H9 (cell line): ENCODE data around the gene ZNF341. TPM values are rescaled to one million over a fixed set of nuclear protein-coding genes. Genes with fewer than 3 reads are reported as not detected.
A peak's percentile ranks its signal among the peaks of the same experiment; 100 is the strongest.

Source experiments
- DNase-seq: peaks from one replicate; pipeline ENCODE4 v3.0.0-alpha.2; 2017
- H2AFZ ChIP-seq: one replicate; pipeline ENCODE4 v1.6.1; 2013; ENCODE audit warnings: mild to moderate bottlenecking, low read length, control low read depth, moderate library complexity
- H2AK5ac ChIP-seq: 2 replicates; pipeline ENCODE4 v1.6.1; 2013; ENCODE audit warnings: low read length, control low read depth, mixed read lengths; ENCODE audit not compliant: insufficient read length
- H2BK120ac ChIP-seq: one replicate; pipeline ENCODE4 v1.6.1; 2013; ENCODE audit warnings: low read depth, mild to moderate bottlenecking, low read length, control low read depth, inconsistent platforms; ENCODE audit not compliant: poor library complexity, severe bottlenecking
- H2BK12ac ChIP-seq: 2 replicates; pipeline ENCODE4 v1.6.1; 2013; ENCODE audit warnings: low read length, control low read depth, mixed read lengths, low read depth; ENCODE audit not compliant: insufficient read length
- H2BK15ac ChIP-seq: 2 replicates; pipeline ENCODE4 v1.6.1; 2013; ENCODE audit warnings: low read depth, low read length, control low read depth
- H2BK20ac ChIP-seq: one replicate; pipeline ENCODE4 v1.6.1; 2013; ENCODE audit warnings: low read depth, mild to moderate bottlenecking, low read length, control low read depth, inconsistent platforms; ENCODE audit not compliant: poor library complexity, severe bottlenecking
- H2BK5ac ChIP-seq: 2 replicates; pipeline ENCODE4 v1.6.1; 2013; ENCODE audit warnings: low read length, control low read depth, mixed read lengths; ENCODE audit not compliant: insufficient read length
- H3K14ac ChIP-seq: 2 replicates; pipeline ENCODE4 v1.6.1; 2013; ENCODE audit warnings: low read length, control low read depth; ENCODE audit not compliant: insufficient read depth
- H3K18ac ChIP-seq: 2 replicates; pipeline ENCODE4 v1.6.1; 2013; ENCODE audit warnings: low read depth, mild to moderate bottlenecking, mixed read lengths, low read length, control low read depth; ENCODE audit not compliant: insufficient read length
- H3K23ac ChIP-seq: 2 replicates; pipeline ENCODE4 v1.6.1; 2013; ENCODE audit warnings: low read length, control low read depth, mixed read lengths, low read depth; ENCODE audit not compliant: insufficient read length
- H3K23me2 ChIP-seq: 2 replicates; pipeline ENCODE4 v1.6.1; 2013; ENCODE audit warnings: low read depth, mild to moderate bottlenecking, mixed read lengths, low read length, control low read depth; ENCODE audit not compliant: insufficient read length, poor library complexity, severe bottlenecking
- H3K27ac ChIP-seq: 2 replicates; pipeline ENCODE4 v1.5.1; 2013; ENCODE audit warnings: low read length, control low read depth, mixed read lengths, low read depth; ENCODE audit not compliant: insufficient read length
- H3K27me3 ChIP-seq: 2 replicates; pipeline ENCODE4 v1.6.1; 2013; ENCODE audit warnings: low read length, control low read depth, inconsistent platforms; ENCODE audit not compliant: insufficient read depth
- H3K4ac ChIP-seq: 2 replicates; pipeline ENCODE4 v1.6.1; 2013; ENCODE audit warnings: low read depth, mild to moderate bottlenecking, control low read depth, inconsistent platforms, low read length, moderate library complexity
- H3K4me1 ChIP-seq: 2 replicates; pipeline ENCODE4 v1.6.1; 2013; ENCODE audit warnings: low read length, control low read depth, inconsistent platforms; ENCODE audit not compliant: insufficient read depth
- H3K4me2 ChIP-seq: 2 replicates; pipeline ENCODE4 v1.6.1; 2013; ENCODE audit warnings: low read length, control low read depth, mixed read lengths; ENCODE audit not compliant: insufficient read length, insufficient read depth
- H3K56ac ChIP-seq: 2 replicates; pipeline ENCODE4 v1.6.1; 2013; ENCODE audit warnings: low read depth, mild to moderate bottlenecking, mixed read lengths, low read length, control low read depth; ENCODE audit not compliant: insufficient read length
- H3K79me1 ChIP-seq: 2 replicates; pipeline ENCODE4 v1.6.1; 2013; ENCODE audit warnings: low read depth, mild to moderate bottlenecking, moderate library complexity, low read length, control low read depth, inconsistent platforms; ENCODE audit not compliant: insufficient read depth, poor library complexity, severe bottlenecking
- H3K79me2 ChIP-seq: 2 replicates; pipeline ENCODE4 v1.6.1; 2013; ENCODE audit warnings: low read length, control low read depth, inconsistent platforms; ENCODE audit not compliant: insufficient read depth
- H3K9ac ChIP-seq: 2 replicates; pipeline ENCODE4 v1.6.1; 2013; ENCODE audit warnings: low read length, control low read depth, mixed read lengths; ENCODE audit not compliant: insufficient read length; ENCODE audit errors: extremely low read depth
- H3K9me3 ChIP-seq: one replicate; pipeline ENCODE4 v1.6.1; 2013; ENCODE audit warnings: low read depth, low read length, inconsistent platforms; ENCODE audit not compliant: control insufficient read depth
- H3T11ph ChIP-seq: one replicate; pipeline ENCODE4 v1.6.1; 2013; ENCODE audit warnings: mild to moderate bottlenecking, low read length, control low read depth, inconsistent platforms
- H4K20me1 ChIP-seq: one replicate; pipeline ENCODE4 v1.6.1; 2013; ENCODE audit not compliant: control insufficient read depth, insufficient read length, insufficient read depth
- H4K5ac ChIP-seq: 2 replicates; pipeline ENCODE4 v1.6.1; 2013; ENCODE audit warnings: low read depth, mild to moderate bottlenecking, mixed read lengths, low read length, control low read depth; ENCODE audit not compliant: insufficient read length
- H4K8ac ChIP-seq: replicated peaks from 2 replicates; pipeline ENCODE4 v1.6.1; 2013; ENCODE audit warnings: low read length, control low read depth, mixed read lengths, low read depth; ENCODE audit not compliant: insufficient read length
- H4K91ac ChIP-seq: 2 replicates; pipeline ENCODE4 v1.6.1; 2013; ENCODE audit warnings: low read depth, mild to moderate bottlenecking, moderate library complexity, mixed read lengths, low read length, control low read depth; ENCODE audit not compliant: insufficient read length
- H3K27ac Mint-ChIP-seq, 3 experiments: 2 replicates in 2 of 3; 3 replicates in 1 of 3; pipeline ENCODE4 v1.8.0; 2020 to 2021; ENCODE audit warnings: mixed read lengths in 3 of 3, mild to moderate bottlenecking in 1 of 3, moderate library complexity in 1 of 3
- H3K27me3 Mint-ChIP-seq: 2 replicates; pipeline ENCODE4 v1.8.0; 2021; ENCODE audit warnings: low read depth, mild to moderate bottlenecking, moderate library complexity, mixed read lengths
- H3K36me3 Mint-ChIP-seq, 3 experiments: 2 replicates in 2 of 3; 3 replicates in 1 of 3; pipeline ENCODE4 v1.8.0; 2020 to 2021; ENCODE audit warnings: low read depth in 3 of 3, mixed read lengths in 3 of 3; ENCODE audit not compliant: insufficient read depth in 1 of 3
- H3K4me1 Mint-ChIP-seq, 2 experiments: 2 replicates each; pipeline ENCODE4 v1.8.0; 2020; ENCODE audit warnings: mixed read lengths in 2 of 2
- H3K4me3 Mint-ChIP-seq, 2 experiments: 2 replicates in 1 of 2; 3 replicates in 1 of 2; pipeline ENCODE4 v1.8.0; 2020 to 2021; ENCODE audit warnings: mild to moderate bottlenecking in 2 of 2, mixed read lengths in 2 of 2, moderate library complexity in 1 of 2
- H3K9me3 Mint-ChIP-seq, 2 experiments: 2 replicates in 1 of 2; 3 replicates in 1 of 2; pipeline ENCODE4 v1.8.0; 2020; ENCODE audit warnings: mild to moderate bottlenecking in 2 of 2, mixed read lengths in 2 of 2, moderate library complexity in 1 of 2
- WGBS: extraction: QIAGEN DNeasy Blood & Tissue Kit; methylation state at CpG from one replicate; pipeline ENCODE4 v1.1.7; 2013; ENCODE audit warnings: missing lambda C conversion rate, low lambda C conversion rate, mixed read lengths; ENCODE audit not compliant: insufficient read length; ENCODE audit errors: extremely low coverage; 5-methylcytosine and 5-hydroxymethylcytosine counted together
- total RNA-seq: library from RNA; stranded (reverse); gene quantifications from 2 replicates; pipeline ENCODE4 v1.2.1, GENCODE V29; 2021
- TF ChIP-seq, protein P1 (sequence below): fragments of 200-600 bp; sonication (generic); conservative IDR thresholded peaks from 3 replicates; pipeline ENCODE4 v1.8.0; 2021; ENCODE audit warnings: antibody characterized with exemption, mild to moderate bottlenecking

The ZNF341 gene
- total RNA-seq, 1 experiment from 2014 or later: 5.2 TPM

DNA sequence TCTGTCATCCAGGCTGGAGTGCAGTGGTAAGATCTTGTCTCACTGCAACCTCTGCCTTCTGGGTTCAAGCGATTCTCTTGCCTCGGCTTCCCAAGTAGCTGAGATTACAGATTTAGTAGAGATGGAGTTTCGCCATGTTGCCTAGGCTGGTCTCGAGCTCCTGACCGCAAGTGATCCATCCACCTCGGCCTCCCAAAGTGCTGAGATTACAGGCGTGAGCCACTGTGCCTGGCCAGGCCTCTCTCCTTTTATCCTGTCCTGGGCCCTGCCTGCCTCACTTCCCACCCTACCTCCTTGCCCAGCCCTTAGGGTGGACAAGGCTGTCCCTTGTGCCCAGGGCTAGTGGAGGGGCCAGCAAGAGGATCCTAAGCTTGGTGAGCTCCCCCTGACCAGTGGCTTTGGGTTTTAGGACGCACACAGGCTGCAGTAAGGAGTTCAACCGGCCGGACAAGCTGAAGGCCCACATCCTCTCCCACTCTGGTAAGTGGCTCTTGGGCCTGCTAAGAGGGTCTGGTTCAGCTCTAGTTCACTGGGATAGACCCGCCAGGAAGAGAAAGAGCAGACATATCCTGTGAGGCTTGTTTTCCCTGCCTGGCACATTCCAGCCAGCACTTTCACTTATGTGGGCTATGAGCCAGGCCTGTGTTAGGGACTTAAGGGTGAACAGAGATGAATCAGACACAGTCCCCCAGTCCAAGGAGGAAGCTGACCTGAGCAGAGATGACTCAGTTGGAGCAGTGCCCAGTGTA, 57.5 kb downstream of the ZNF341 start:
- Histone ChIP-seq H2BK120ac (no peak overlapping the region), H3K4ac (no peak overlapping the region), H2AFZ (no peak overlapping the region), H2BK20ac (no peak overlapping the region), H3K9me3 (no peaks in the 10 kb centered on the region), H3K4me1 (no peaks in the 10 kb centered on the region), H3K9ac (no peak overlapping the region), H2BK15ac (no peak overlapping the region), H3K27me3 (no peaks in the 10 kb centered on the region), H3K56ac (no peak overlapping the region), H4K20me1 (no peaks in the 10 kb centered on the region), H3K23me2 (no peaks in the 10 kb centered on the region), H2BK5ac (no peak overlapping the region), H4K91ac (no peak overlapping the region), H2BK12ac (no peak overlapping the region), H3T11ph (no peak overlapping the region), H3K79me1 (no peaks in the 10 kb centered on the region), H4K8ac (no peak overlapping the region), H3K14ac (no peak overlapping the region), H2AK5ac (no peak overlapping the region), H3K4me2 (no peak overlapping the region), H4K5ac (no peak overlapping the region), H3K23ac (no peak overlapping the region), H3K79me2 (no peaks in the 10 kb centered on the region), H3K18ac (no peak overlapping the region), H3K27ac (no peak overlapping the region)
- peaks cover 2 to 3% of the 10 kb centered on the region in 2 experiments; a peak in 2 of 4 replicates for H3K4me1 Mint-ChIP-seq
- TF ChIP-seq, protein P1, sequence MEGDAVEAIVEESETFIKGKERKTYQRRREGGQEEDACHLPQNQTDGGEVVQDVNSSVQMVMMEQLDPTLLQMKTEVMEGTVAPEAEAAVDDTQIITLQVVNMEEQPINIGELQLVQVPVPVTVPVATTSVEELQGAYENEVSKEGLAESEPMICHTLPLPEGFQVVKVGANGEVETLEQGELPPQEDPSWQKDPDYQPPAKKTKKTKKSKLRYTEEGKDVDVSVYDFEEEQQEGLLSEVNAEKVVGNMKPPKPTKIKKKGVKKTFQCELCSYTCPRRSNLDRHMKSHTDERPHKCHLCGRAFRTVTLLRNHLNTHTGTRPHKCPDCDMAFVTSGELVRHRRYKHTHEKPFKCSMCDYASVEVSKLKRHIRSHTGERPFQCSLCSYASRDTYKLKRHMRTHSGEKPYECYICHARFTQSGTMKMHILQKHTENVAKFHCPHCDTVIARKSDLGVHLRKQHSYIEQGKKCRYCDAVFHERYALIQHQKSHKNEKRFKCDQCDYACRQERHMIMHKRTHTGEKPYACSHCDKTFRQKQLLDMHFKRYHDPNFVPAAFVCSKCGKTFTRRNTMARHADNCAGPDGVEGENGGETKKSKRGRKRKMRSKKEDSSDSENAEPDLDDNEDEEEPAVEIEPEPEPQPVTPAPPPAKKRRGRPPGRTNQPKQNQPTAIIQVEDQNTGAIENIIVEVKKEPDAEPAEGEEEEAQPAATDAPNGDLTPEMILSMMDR: no peak
- no peaks in the 10 kb centered on the region for H3K9me3 Mint-ChIP-seq
- peaks cover 0 to 7% (median 0%) of the 10 kb centered on the region in 3 experiments; a peak in 1 of 7 replicates for H3K36me3 Mint-ChIP-seq
- no peak overlapping the region for H3K4me3 Mint-ChIP-seq
- H3K27me3 Mint-ChIP-seq: no peaks in the 10 kb centered on the region
- no CpG with 5 or more reads among the region's 11 CpGs for WGBS
- peak overlapping the region in 1 of 3 experiments; percentile 64; a peak in 1 of 7 replicates for H3K27ac Mint-ChIP-seq
- no peak for DNase-seq
